H9 (cell line): ENCODE results near the gene ITPK1. TPM values are rescaled to one million over a fixed set of nuclear protein-coding genes. Genes with fewer than 3 reads are reported as not detected.

Source experiments
- DNase-seq: peaks from one replicate; pipeline ENCODE4 v3.0.0-alpha.2; 2017
- H2AFZ ChIP-seq: one replicate; pipeline ENCODE4 v1.6.1; 2013; ENCODE audit warnings: mild to moderate bottlenecking, low read length, control low read depth, moderate library complexity
- H2AK5ac ChIP-seq: 2 replicates; pipeline ENCODE4 v1.6.1; 2013; ENCODE audit warnings: low read length, control low read depth, mixed read lengths; ENCODE audit not compliant: insufficient read length
- H2BK120ac ChIP-seq: one replicate; pipeline ENCODE4 v1.6.1; 2013; ENCODE audit warnings: low read depth, mild to moderate bottlenecking, low read length, control low read depth, inconsistent platforms; ENCODE audit not compliant: poor library complexity, severe bottlenecking
- H2BK12ac ChIP-seq: 2 replicates; pipeline ENCODE4 v1.6.1; 2013; ENCODE audit warnings: low read length, control low read depth, mixed read lengths, low read depth; ENCODE audit not compliant: insufficient read length
- H2BK15ac ChIP-seq: 2 replicates; pipeline ENCODE4 v1.6.1; 2013; ENCODE audit warnings: low read depth, low read length, control low read depth
- H2BK20ac ChIP-seq: one replicate; pipeline ENCODE4 v1.6.1; 2013; ENCODE audit warnings: low read depth, mild to moderate bottlenecking, low read length, control low read depth, inconsistent platforms; ENCODE audit not compliant: poor library complexity, severe bottlenecking
- H2BK5ac ChIP-seq: 2 replicates; pipeline ENCODE4 v1.6.1; 2013; ENCODE audit warnings: low read length, control low read depth, mixed read lengths; ENCODE audit not compliant: insufficient read length
- H3K14ac ChIP-seq: 2 replicates; pipeline ENCODE4 v1.6.1; 2013; ENCODE audit warnings: low read length, control low read depth; ENCODE audit not compliant: insufficient read depth
- H3K18ac ChIP-seq: 2 replicates; pipeline ENCODE4 v1.6.1; 2013; ENCODE audit warnings: low read depth, mild to moderate bottlenecking, mixed read lengths, low read length, control low read depth; ENCODE audit not compliant: insufficient read length
- H3K23ac ChIP-seq: 2 replicates; pipeline ENCODE4 v1.6.1; 2013; ENCODE audit warnings: low read length, control low read depth, mixed read lengths, low read depth; ENCODE audit not compliant: insufficient read length
- H3K23me2 ChIP-seq: 2 replicates; pipeline ENCODE4 v1.6.1; 2013; ENCODE audit warnings: low read depth, mild to moderate bottlenecking, mixed read lengths, low read length, control low read depth; ENCODE audit not compliant: insufficient read length, poor library complexity, severe bottlenecking
- H3K27ac ChIP-seq: 2 replicates; pipeline ENCODE4 v1.5.1; 2013; ENCODE audit warnings: low read length, control low read depth, mixed read lengths, low read depth; ENCODE audit not compliant: insufficient read length
- H3K27me3 ChIP-seq: 2 replicates; pipeline ENCODE4 v1.6.1; 2013; ENCODE audit warnings: low read length, control low read depth, inconsistent platforms; ENCODE audit not compliant: insufficient read depth
- H3K4ac ChIP-seq: 2 replicates; pipeline ENCODE4 v1.6.1; 2013; ENCODE audit warnings: low read depth, mild to moderate bottlenecking, control low read depth, inconsistent platforms, low read length, moderate library complexity
- H3K4me1 ChIP-seq: 2 replicates; pipeline ENCODE4 v1.6.1; 2013; ENCODE audit warnings: low read length, control low read depth, inconsistent platforms; ENCODE audit not compliant: insufficient read depth
- H3K4me2 ChIP-seq: 2 replicates; pipeline ENCODE4 v1.6.1; 2013; ENCODE audit warnings: low read length, control low read depth, mixed read lengths; ENCODE audit not compliant: insufficient read length, insufficient read depth
- H3K56ac ChIP-seq: 2 replicates; pipeline ENCODE4 v1.6.1; 2013; ENCODE audit warnings: low read depth, mild to moderate bottlenecking, mixed read lengths, low read length, control low read depth; ENCODE audit not compliant: insufficient read length
- H3K79me1 ChIP-seq: 2 replicates; pipeline ENCODE4 v1.6.1; 2013; ENCODE audit warnings: low read depth, mild to moderate bottlenecking, moderate library complexity, low read length, control low read depth, inconsistent platforms; ENCODE audit not compliant: insufficient read depth, poor library complexity, severe bottlenecking
- H3K79me2 ChIP-seq: 2 replicates; pipeline ENCODE4 v1.6.1; 2013; ENCODE audit warnings: low read length, control low read depth, inconsistent platforms; ENCODE audit not compliant: insufficient read depth
- H3K9ac ChIP-seq: 2 replicates; pipeline ENCODE4 v1.6.1; 2013; ENCODE audit warnings: low read length, control low read depth, mixed read lengths; ENCODE audit not compliant: insufficient read length; ENCODE audit errors: extremely low read depth
- H3K9me3 ChIP-seq: one replicate; pipeline ENCODE4 v1.6.1; 2013; ENCODE audit warnings: low read depth, low read length, inconsistent platforms; ENCODE audit not compliant: control insufficient read depth
- H3T11ph ChIP-seq: one replicate; pipeline ENCODE4 v1.6.1; 2013; ENCODE audit warnings: mild to moderate bottlenecking, low read length, control low read depth, inconsistent platforms
- H4K20me1 ChIP-seq: one replicate; pipeline ENCODE4 v1.6.1; 2013; ENCODE audit not compliant: control insufficient read depth, insufficient read length, insufficient read depth
- H4K5ac ChIP-seq: 2 replicates; pipeline ENCODE4 v1.6.1; 2013; ENCODE audit warnings: low read depth, mild to moderate bottlenecking, mixed read lengths, low read length, control low read depth; ENCODE audit not compliant: insufficient read length
- H4K8ac ChIP-seq: replicated peaks from 2 replicates; pipeline ENCODE4 v1.6.1; 2013; ENCODE audit warnings: low read length, control low read depth, mixed read lengths, low read depth; ENCODE audit not compliant: insufficient read length
- H4K91ac ChIP-seq: 2 replicates; pipeline ENCODE4 v1.6.1; 2013; ENCODE audit warnings: low read depth, mild to moderate bottlenecking, moderate library complexity, mixed read lengths, low read length, control low read depth; ENCODE audit not compliant: insufficient read length
- H3K27ac Mint-ChIP-seq, 3 experiments: 2 replicates in 2 of 3; 3 replicates in 1 of 3; pipeline ENCODE4 v1.8.0; 2020 to 2021; ENCODE audit warnings: mixed read lengths in 3 of 3, mild to moderate bottlenecking in 1 of 3, moderate library complexity in 1 of 3
- H3K27me3 Mint-ChIP-seq: 2 replicates; pipeline ENCODE4 v1.8.0; 2021; ENCODE audit warnings: low read depth, mild to moderate bottlenecking, moderate library complexity, mixed read lengths
- H3K36me3 Mint-ChIP-seq, 3 experiments: 2 replicates in 2 of 3; 3 replicates in 1 of 3; pipeline ENCODE4 v1.8.0; 2020 to 2021; ENCODE audit warnings: low read depth in 3 of 3, mixed read lengths in 3 of 3; ENCODE audit not compliant: insufficient read depth in 1 of 3
- H3K4me1 Mint-ChIP-seq, 2 experiments: 2 replicates each; pipeline ENCODE4 v1.8.0; 2020; ENCODE audit warnings: mixed read lengths in 2 of 2
- H3K4me3 Mint-ChIP-seq, 2 experiments: 2 replicates in 1 of 2; 3 replicates in 1 of 2; pipeline ENCODE4 v1.8.0; 2020 to 2021; ENCODE audit warnings: mild to moderate bottlenecking in 2 of 2, mixed read lengths in 2 of 2, moderate library complexity in 1 of 2
- H3K9me3 Mint-ChIP-seq, 2 experiments: 2 replicates in 1 of 2; 3 replicates in 1 of 2; pipeline ENCODE4 v1.8.0; 2020; ENCODE audit warnings: mild to moderate bottlenecking in 2 of 2, mixed read lengths in 2 of 2, moderate library complexity in 1 of 2
- total RNA-seq: library from RNA; stranded (reverse); gene quantifications from 2 replicates; pipeline ENCODE4 v1.2.1, GENCODE V29; 2021
- TF ChIP-seq, protein P1 (sequence below): fragments of 200-600 bp; sonication (generic); conservative IDR thresholded peaks from 3 replicates; pipeline ENCODE4 v1.8.0; 2021; ENCODE audit warnings: antibody characterized with exemption, mild to moderate bottlenecking

The ITPK1 gene
- total RNA-seq, 1 experiment from 2014 or later, result 92.7 TPM

DNA sequence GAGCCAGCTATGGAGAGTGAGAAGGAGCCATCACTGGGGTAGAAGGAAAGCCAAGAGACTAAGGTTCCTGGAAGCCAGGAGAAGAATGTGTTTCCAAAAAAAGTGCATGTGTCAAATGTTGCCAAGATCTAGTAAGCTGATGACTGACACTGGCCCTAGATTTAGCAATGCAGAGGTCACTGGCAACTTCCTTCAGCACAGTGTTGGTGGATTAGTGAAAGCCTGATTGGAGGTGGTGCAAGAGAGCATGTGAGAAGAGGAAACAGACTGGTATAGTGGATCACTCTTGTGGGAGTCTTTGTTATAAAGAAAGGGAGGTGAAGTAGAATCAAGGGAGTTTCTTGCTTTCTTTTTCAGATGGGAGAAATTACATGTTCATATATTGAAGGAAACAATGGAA lies 226.8 kb downstream of the ITPK1 start:
- peaks cover 32% of the 10 kb centered on the region for H3K27me3 Mint-ChIP-seq
- DNase-seq, result no peak

More for the DNA sequence above, 226.8 kb downstream of the ITPK1 start:
- H3K36me3 Mint-ChIP-seq, result no peaks in the 10 kb centered on the region; a peak in 1 of 7 replicates
- no peaks in the 10 kb centered on the region for H3K4me1 Mint-ChIP-seq
- Histone ChIP-seq H3K4me2 (no peak overlapping the region), H3K79me1 (no peaks in the 10 kb centered on the region), H2BK12ac (no peak overlapping the region), H3K56ac (no peak overlapping the region), H2BK5ac (no peak overlapping the region), H3K79me2 (no peaks in the 10 kb centered on the region), H3T11ph (no peak overlapping the region), H3K27ac (no peak overlapping the region), H2BK20ac (no peak overlapping the region), H2AK5ac (no peak overlapping the region), H4K5ac (no peak overlapping the region), H3K23ac (no peak overlapping the region), H3K9me3 (no peaks in the 10 kb centered on the region), H3K18ac (no peak overlapping the region), H2BK120ac (no peak overlapping the region), H3K4ac (no peak overlapping the region), H3K27me3 (no peaks in the 10 kb centered on the region), H2AFZ (no peak overlapping the region), H2BK15ac (no peak overlapping the region), H4K8ac (no peak overlapping the region), H4K91ac (no peak overlapping the region), H3K14ac (no peak overlapping the region), H3K9ac (no peak overlapping the region), H3K23me2 (no peaks in the 10 kb centered on the region), H3K4me1 (no peaks in the 10 kb centered on the region), H4K20me1 (no peaks in the 10 kb centered on the region)
- TF ChIP-seq, protein P1, sequence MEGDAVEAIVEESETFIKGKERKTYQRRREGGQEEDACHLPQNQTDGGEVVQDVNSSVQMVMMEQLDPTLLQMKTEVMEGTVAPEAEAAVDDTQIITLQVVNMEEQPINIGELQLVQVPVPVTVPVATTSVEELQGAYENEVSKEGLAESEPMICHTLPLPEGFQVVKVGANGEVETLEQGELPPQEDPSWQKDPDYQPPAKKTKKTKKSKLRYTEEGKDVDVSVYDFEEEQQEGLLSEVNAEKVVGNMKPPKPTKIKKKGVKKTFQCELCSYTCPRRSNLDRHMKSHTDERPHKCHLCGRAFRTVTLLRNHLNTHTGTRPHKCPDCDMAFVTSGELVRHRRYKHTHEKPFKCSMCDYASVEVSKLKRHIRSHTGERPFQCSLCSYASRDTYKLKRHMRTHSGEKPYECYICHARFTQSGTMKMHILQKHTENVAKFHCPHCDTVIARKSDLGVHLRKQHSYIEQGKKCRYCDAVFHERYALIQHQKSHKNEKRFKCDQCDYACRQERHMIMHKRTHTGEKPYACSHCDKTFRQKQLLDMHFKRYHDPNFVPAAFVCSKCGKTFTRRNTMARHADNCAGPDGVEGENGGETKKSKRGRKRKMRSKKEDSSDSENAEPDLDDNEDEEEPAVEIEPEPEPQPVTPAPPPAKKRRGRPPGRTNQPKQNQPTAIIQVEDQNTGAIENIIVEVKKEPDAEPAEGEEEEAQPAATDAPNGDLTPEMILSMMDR, result no peak
- peaks cover 2 to 3% of the 10 kb centered on the region in 2 experiments for H3K9me3 Mint-ChIP-seq
- no peak overlapping the region for H3K4me3 Mint-ChIP-seq
- H3K27ac Mint-ChIP-seq, result no peak overlapping the region
